CD8-positive, alpha-beta memory T cell (primary cell): Measurements from ENCODE around the gene KLHDC4. TPM values are rescaled to one million over a fixed set of nuclear protein-coding genes. Genes with fewer than 3 reads are reported as not detected.
A peak's percentile ranks its signal among the peaks of the same experiment; 100 is the strongest.

Experiments
- CTCF ChIA-PET: fragments of 350-600 bp; sonication (Branson Sonifier 250); formaldehyde crosslinking; loops from one replicate; lab custom pipeline; 2021; ENCODE audit warnings: antibody characterized with exemption; lab: Charles Lee
- POLR2A ChIA-PET: fragments of 350-600 bp; sonication (Branson Sonifier 250); formaldehyde crosslinking; loops from one replicate; lab custom pipeline; 2021; ENCODE audit warnings: antibody characterized with exemption; lab: Charles Lee
- DNase-seq, 5 donors: peaks; one replicate each; pipeline versions ENCODE4 v3.0.0 to v3.0.0-alpha.2; 2020 to 2022; ENCODE audit warnings: mixed read lengths in 1 of 5
- H3K27ac ChIP-seq: one replicate; pipeline ENCODE4 v1.7.0; 2013; ENCODE audit warnings: low read depth, mild to moderate bottlenecking, low read length, moderate library complexity
- H3K27me3 ChIP-seq: 2 replicates; pipeline ENCODE4 v1.7.0; 2013; ENCODE audit warnings: low read length, mild to moderate bottlenecking; ENCODE audit not compliant: insufficient read depth, poor library complexity, severe bottlenecking
- H3K36me3 ChIP-seq: 2 replicates; pipeline ENCODE4 v1.7.0; 2013; ENCODE audit warnings: mild to moderate bottlenecking, low read length, moderate library complexity; ENCODE audit not compliant: insufficient read depth
- H3K4me1 ChIP-seq: 2 replicates; pipeline ENCODE4 v1.7.0; 2013; ENCODE audit warnings: mild to moderate bottlenecking, low read length, moderate library complexity; ENCODE audit not compliant: insufficient read depth
- H3K4me3 ChIP-seq: 2 replicates; pipeline ENCODE4 v1.7.0; 2013; ENCODE audit warnings: mild to moderate bottlenecking, low read length
- H3K9me3 ChIP-seq: 2 replicates; pipeline ENCODE4 v1.7.0; 2013; ENCODE audit warnings: mild to moderate bottlenecking, low read length
- H3K27ac Mint-ChIP-seq, 8 donors: one replicate each; pipeline ENCODE4 v1.8.0; 2020 to 2021; ENCODE audit warnings: mixed read lengths in 8 of 8, mild to moderate bottlenecking in 6 of 8, inconsistent platforms in 3 of 8, moderate library complexity in 3 of 8
- H3K27me3 Mint-ChIP-seq, 2 donors: one replicate each; pipeline ENCODE4 v1.8.0; 2020 to 2021; ENCODE audit warnings: mixed read lengths in 2 of 2, mild to moderate bottlenecking in 1 of 2, moderate library complexity in 1 of 2
- H3K36me3 Mint-ChIP-seq, 3 donors: one replicate each; pipeline ENCODE4 v1.8.0; 2020 to 2021; ENCODE audit warnings: mixed read lengths in 3 of 3, inconsistent platforms in 1 of 3, mild to moderate bottlenecking in 1 of 3
- H3K4me1 Mint-ChIP-seq, 3 donors: one replicate each; pipeline ENCODE4 v1.8.0; 2020 to 2021; ENCODE audit warnings: mixed read lengths in 3 of 3, inconsistent platforms in 1 of 3, mild to moderate bottlenecking in 1 of 3
- H3K4me3 Mint-ChIP-seq, 7 donors: one replicate each; pipeline ENCODE4 v1.8.0; 2020 to 2021; ENCODE audit warnings: mixed read lengths in 7 of 7, mild to moderate bottlenecking in 6 of 7, moderate library complexity in 4 of 7, inconsistent platforms in 2 of 7
- H3K9me3 Mint-ChIP-seq, 5 donors: one replicate each; pipeline ENCODE4 v1.8.0; 2020 to 2022; ENCODE audit warnings: mixed read lengths in 5 of 5, mild to moderate bottlenecking in 3 of 5, moderate library complexity in 2 of 5, inconsistent platforms in 1 of 5
- polyA plus RNA-seq: library from polyadenylated mRNA; unstranded; fragments of 300-500 nt; fragmentation: Illumina TruSeq; gene quantifications from one replicate; pipeline ENCODE4 v1.2.3, GENCODE V29; 2021
- total RNA-seq, 2 experiments: library from RNA; stranded (reverse); gene quantifications; one replicate each; pipeline ENCODE4 v1.2.3, GENCODE V29; 2021

KLHDC4 gene
- total and polyA plus RNA-seq, 3 experiments from 2014 or later: 35.5 to 77.3 (median 71.5) TPM

- peak overlapping the region in 6 of 8 donors; percentile 17 to 90 (median 57) for H3K27ac Mint-ChIP-seq
- no peak overlapping the region for H3K4me3 ChIP-seq
- no peak overlapping the region for H3K27ac ChIP-seq
- H3K9me3 Mint-ChIP-seq: no peaks in the 10 kb centered on the region
- no peaks in the 10 kb centered on the region for H3K27me3 Mint-ChIP-seq
- H3K27me3 ChIP-seq: no peaks in the 10 kb centered on the region
- peaks cover 36 to 60% (median 37%) of the 10 kb centered on the region in 3 donors for H3K4me1 Mint-ChIP-seq
- DNase-seq: no peak
- peaks cover 13% of the 10 kb centered on the region for H3K36me3 ChIP-seq
- peak overlapping the region in 1 of 7 donors; percentile 11 for H3K4me3 Mint-ChIP-seq
- ChIA-PET CTCF (interaction anchor here (1.0 to 2.0 kb wide), 3 partner anchors 66 to 67 kb away, joined by 3 to 5 read pairs (median 4); no protein-coding TSS in a partner anchor), POLR2A (interaction anchor here (1.0 kb wide), 1 partner anchor 63 kb away, joined by 3 read pairs; the partner anchor contains the start of gene KLHDC4)
- H3K9me3 ChIP-seq: no peaks in the 10 kb centered on the region
- H3K36me3 Mint-ChIP-seq: peaks cover 0 to 52% (median 5%) of the 10 kb centered on the region in 3 donors
- peaks cover 42% of the 10 kb centered on the region for H3K4me1 ChIP-seq
These were observed 62.7 kb downstream of the KLHDC4 start for GRCh38 chr16:87703071-87703470.

- no peaks in the 10 kb centered on the region for H3K9me3 ChIP-seq
- no peak overlapping the region for H3K27ac ChIP-seq
- no peaks in the 10 kb centered on the region for H3K9me3 Mint-ChIP-seq
- ChIA-PET POLR2A (interaction anchor here (1.0 kb wide), 1 partner anchor 64 kb away, joined by 3 read pairs; the partner anchor contains the start of gene KLHDC4), CTCF (interaction anchor here (1.0 to 2.0 kb wide), 3 partner anchors 66 to 67 kb away, joined by 3 to 5 read pairs (median 4); no protein-coding TSS in a partner anchor)
- H3K27ac Mint-ChIP-seq: peak overlapping the region; percentile 51 to 92 (median 64)
- DNase-seq: peak in 1 of 5 donors; percentile 27
- H3K36me3 ChIP-seq: peaks cover 13% of the 10 kb centered on the region
- H3K4me1 ChIP-seq: peaks cover 43% of the 10 kb centered on the region
- H3K4me1 Mint-ChIP-seq: peaks cover 38 to 67% (median 42%) of the 10 kb centered on the region in 3 donors
- H3K4me3 Mint-ChIP-seq: peak overlapping the region in 6 of 7 donors; percentile 5 to 61 (median 38)
- peaks cover 0 to 49% (median 4%) of the 10 kb centered on the region in 3 donors for H3K36me3 Mint-ChIP-seq
- no peaks in the 10 kb centered on the region for H3K27me3 Mint-ChIP-seq
- H3K27me3 ChIP-seq: no peaks in the 10 kb centered on the region
- H3K4me3 ChIP-seq: no peak overlapping the region
These were observed 63.4 kb downstream of the KLHDC4 start for GRCh38 chr16:87702325-87702811.

- no peak overlapping the region for H3K4me3 ChIP-seq
- H3K27ac ChIP-seq: no peak overlapping the region
These were observed 64.3 kb downstream of the KLHDC4 start for GRCh38 chr16:87701505-87701921.

GRCh38 chr16:87701078-87701460 lies 64.7 kb downstream of the KLHDC4 start:
- H3K27ac ChIP-seq: no peak overlapping the region
- DNase-seq: no peak
- ChIA-PET POLR2A (no interaction called here), CTCF (no interaction called here)
- peaks cover 5% of the 10 kb centered on the region for H3K36me3 ChIP-seq
- H3K27me3 ChIP-seq: no peaks in the 10 kb centered on the region
- no peaks in the 10 kb centered on the region for H3K9me3 ChIP-seq
- peaks cover 43% of the 10 kb centered on the region for H3K4me1 ChIP-seq
- no peak overlapping the region for H3K4me3 Mint-ChIP-seq
- H3K4me1 Mint-ChIP-seq: peaks cover 38 to 67% (median 43%) of the 10 kb centered on the region in 3 donors
- no peaks in the 10 kb centered on the region for H3K9me3 Mint-ChIP-seq
- peaks cover 0 to 42% (median 4%) of the 10 kb centered on the region in 3 donors for H3K36me3 Mint-ChIP-seq
- H3K4me3 ChIP-seq: no peak overlapping the region
- H3K27ac Mint-ChIP-seq: peak overlapping the region in 1 of 8 donors; percentile 41
- no peaks in the 10 kb centered on the region for H3K27me3 Mint-ChIP-seq

More at GRCh38 chr16:87701505-87701921, 64.3 kb downstream of the KLHDC4 start:
- Histone ChIP-seq H3K4me1 (peaks cover 43% of the 10 kb centered on the region), H3K27me3 (no peaks in the 10 kb centered on the region), H3K9me3 (no peaks in the 10 kb centered on the region), H3K36me3 (peaks cover 5% of the 10 kb centered on the region)
- peaks cover 38 to 67% (median 43%) of the 10 kb centered on the region in 3 donors for H3K4me1 Mint-ChIP-seq
- no peaks in the 10 kb centered on the region for H3K27me3 Mint-ChIP-seq
- H3K36me3 Mint-ChIP-seq: peaks cover 0 to 41% (median 4%) of the 10 kb centered on the region in 3 donors
- H3K4me3 Mint-ChIP-seq: peak overlapping the region in 2 of 7 donors; percentile 4 to 36
- no peaks in the 10 kb centered on the region for H3K9me3 Mint-ChIP-seq
- DNase-seq: no peak
- ChIA-PET CTCF (interaction anchor here (2.0 kb wide), 1 partner anchor 65 kb away, joined by 5 read pairs; no protein-coding TSS in a partner anchor), POLR2A (no interaction called here)
- H3K27ac Mint-ChIP-seq: peak overlapping the region in 3 of 8 donors; percentile 42 to 68 (median 47)

- no peaks in the 10 kb centered on the region for H3K27me3 ChIP-seq
- ChIA-PET CTCF (no interaction called here), POLR2A (no interaction called here)
- Mint-ChIP-seq H3K36me3 (peaks cover 0 to 46% (median 4%) of the 10 kb centered on the region in 3 donors), H3K4me1 (peaks cover 38 to 67% (median 43%) of the 10 kb centered on the region in 3 donors), H3K4me3 (peak overlapping the region in 1 of 7 donors; percentile 42), H3K27ac (peak overlapping the region in 1 of 8 donors; percentile 41), H3K9me3 (no peaks in the 10 kb centered on the region), H3K27me3 (no peaks in the 10 kb centered on the region)
- no peak overlapping the region for H3K27ac ChIP-seq
- peaks cover 43% of the 10 kb centered on the region for H3K4me1 ChIP-seq
- H3K4me3 ChIP-seq: no peak overlapping the region
- no peak for DNase-seq
- peaks cover 5% of the 10 kb centered on the region for H3K36me3 ChIP-seq
- no peaks in the 10 kb centered on the region for H3K9me3 ChIP-seq
These were observed 65.2 kb downstream of the KLHDC4 start for GRCh38 chr16:87700406-87701077.

- ChIA-PET CTCF (interaction anchor here (1.4 kb wide), 1 partner anchor 11 kb away, joined by 6 read pairs; no protein-coding TSS in a partner anchor), POLR2A (no interaction called here)
- Mint-ChIP-seq H3K4me3 (peak overlapping the region in 4 of 7 donors; percentile 8 to 52 (median 42)), H3K9me3 (no peaks in the 10 kb centered on the region), H3K27ac (peak overlapping the region in 7 of 8 donors; percentile 17 to 84 (median 60)), H3K27me3 (no peaks in the 10 kb centered on the region), H3K4me1 (peaks cover 36 to 56% (median 39%) of the 10 kb centered on the region in 3 donors), H3K36me3 (peaks cover 0 to 49% (median 2%) of the 10 kb centered on the region in 3 donors)
- no peak overlapping the region for H3K27ac ChIP-seq
- peaks cover 42% of the 10 kb centered on the region for H3K4me1 ChIP-seq
- no peaks in the 10 kb centered on the region for H3K27me3 ChIP-seq
- H3K4me3 ChIP-seq: no peak overlapping the region
- no peaks in the 10 kb centered on the region for H3K9me3 ChIP-seq
- peaks cover 5% of the 10 kb centered on the region for H3K36me3 ChIP-seq
- DNase-seq: peak in 1 of 5 donors; percentile 14
These were observed 67.0 kb downstream of the KLHDC4 start for GRCh38 chr16:87698676-87699199.

GRCh38 chr16:87698241-87698640 lies 67.5 kb downstream of the KLHDC4 start:
- POLR2A ChIA-PET: no interaction called here
- peaks cover 0 to 44% (median 2%) of the 10 kb centered on the region in 3 donors for H3K36me3 Mint-ChIP-seq
- Histone ChIP-seq H3K4me1 (peaks cover 37% of the 10 kb centered on the region), H3K27ac (no peak overlapping the region), H3K27me3 (no peaks in the 10 kb centered on the region), H3K4me3 (no peak overlapping the region), H3K9me3 (no peaks in the 10 kb centered on the region), H3K36me3 (peaks cover 5% of the 10 kb centered on the region)
- H3K4me3 Mint-ChIP-seq: peak overlapping the region in 4 of 7 donors; percentile 2 to 52 (median 26)
- H3K4me1 Mint-ChIP-seq: peaks cover 33 to 51% (median 34%) of the 10 kb centered on the region in 3 donors
- no peak for DNase-seq
- H3K27ac Mint-ChIP-seq: peak overlapping the region; percentile 20 to 92 (median 55)
- H3K27me3 Mint-ChIP-seq: no peaks in the 10 kb centered on the region
- H3K9me3 Mint-ChIP-seq: no peaks in the 10 kb centered on the region
- CTCF ChIA-PET: interaction anchor here (1.4 kb wide), 1 partner anchor 12 kb away, joined by 6 read pairs; no protein-coding TSS in a partner anchor
